DND-41 (cell line): ENCODE data around the gene GH2.
"Not testable (repeated sequence)": the region's sequence is repeated elsewhere in the genome, so short reads cannot be mapped to it uniquely, and the experiment has no call there.

Experiments used
- ATAC-seq: fragments of 200-7000 bp; cut with Tn5 transposase; 3 replicates; pipeline ENCODE4 v1.9.1; 2021; ENCODE audit warnings: low read depth; ENCODE audit not compliant: insufficient read depth
- DNase-seq: peaks from one replicate; pipeline ENCODE4 v3.0.0-alpha.2; 2020
- H2AFZ ChIP-seq: 2 replicates; pipeline ENCODE4 v1.6.0; 2012; ENCODE audit warnings: low read depth, low read length
- H3K27ac ChIP-seq: 2 replicates; pipeline ENCODE4 v1.5.1; 2012; ENCODE audit warnings: low read length, inconsistent platforms
- H3K27me3 ChIP-seq: fragments of 200-600 bp; sonication (generic); 2 replicates; pipeline ENCODE4 v1.6.0; 2012; ENCODE audit warnings: low read length, mild to moderate bottlenecking, inconsistent platforms; ENCODE audit not compliant: insufficient read depth, poor library complexity
- H3K36me3 ChIP-seq: 2 replicates; pipeline ENCODE4 v1.5.1; 2012; ENCODE audit warnings: low read length, inconsistent platforms; ENCODE audit not compliant: insufficient read depth
- H3K4me1 ChIP-seq: 2 replicates; pipeline ENCODE4 v1.5.1; 2012; ENCODE audit warnings: mild to moderate bottlenecking, low read length; ENCODE audit not compliant: insufficient read depth
- H3K4me2 ChIP-seq: 2 replicates; pipeline ENCODE4 v1.6.0; 2012; ENCODE audit warnings: mild to moderate bottlenecking, moderate library complexity, low read length, inconsistent platforms; ENCODE audit not compliant: insufficient read depth
- H3K4me3 ChIP-seq, 2 experiments: fragments of 200-600 bp in 1 of 2; shearing (Covaris generic) in 1 of 2; 2 replicates each; pipeline ENCODE4 v1.5.1; 2012 to 2016; ENCODE audit warnings: inconsistent platforms in 2 of 2, low read length in 2 of 2, mild to moderate bottlenecking in 2 of 2, low read depth in 1 of 2, moderate library complexity in 1 of 2
- H3K79me2 ChIP-seq: 2 replicates; pipeline ENCODE4 v1.6.0; 2012; ENCODE audit warnings: low read length, inconsistent platforms; ENCODE audit not compliant: insufficient read depth
- H3K9ac ChIP-seq: 2 replicates; pipeline ENCODE4 v1.6.0; 2012; ENCODE audit warnings: low read depth, mild to moderate bottlenecking, inconsistent platforms, low read length, moderate library complexity
- H3K9me3 ChIP-seq: 2 replicates; pipeline ENCODE4 v1.5.1; 2012; ENCODE audit warnings: low read length, moderate library complexity, mild to moderate bottlenecking, inconsistent platforms; ENCODE audit not compliant: insufficient read depth, severe bottlenecking
- H4K20me1 ChIP-seq: 2 replicates; pipeline ENCODE4 v1.6.0; 2012; ENCODE audit warnings: low read length; ENCODE audit not compliant: insufficient read depth
- CTCF ChIP-seq: IDR thresholded peaks from 2 replicates; pipeline ENCODE4 v1.5.1; 2012; ENCODE audit warnings: borderline replicate concordance, low read length, moderate library complexity, mild to moderate bottlenecking; ENCODE audit not compliant: poor library complexity, severe bottlenecking; ENCODE audit errors: extremely low read depth

Gene GH2

GRCh38 chr17:63903787-63904201 is 22.1 kb upstream of the GH2 start:
- H4K20me1 ChIP-seq, H3K27ac ChIP-seq, H3K4me2 ChIP-seq, H3K9ac ChIP-seq, H3K79me2 ChIP-seq, H3K36me3 ChIP-seq, H3K27me3 ChIP-seq, H2AFZ ChIP-seq, H3K4me1 ChIP-seq, H3K4me3 ChIP-seq, H3K9me3 ChIP-seq: not testable (repeated sequence)
- TF ChIP-seq CTCF, result peak; percentile 45
- DNase-seq (peak; percentile 38), ATAC-seq (peak; percentile 80)

GRCh38 chr17:63901971-63902370 is 20.2 kb upstream of the GH2 start:
- not testable (repeated sequence) for H3K4me3 ChIP-seq, H4K20me1 ChIP-seq, H3K36me3 ChIP-seq, H3K4me2 ChIP-seq, ATAC-seq, H2AFZ ChIP-seq, H3K9me3 ChIP-seq, H3K4me1 ChIP-seq, H3K9ac ChIP-seq, H3K27me3 ChIP-seq, DNase-seq, H3K79me2 ChIP-seq, H3K27ac ChIP-seq

GRCh38 chr17:63898899-63899798 is 17.4 kb upstream of the GH2 start:
- H3K4me2 ChIP-seq, ATAC-seq: not testable (repeated sequence)

GRCh38 chr17:63896524-63897354 is 15.0 kb upstream of the GH2 start, which contains the start of gene CSH1:
Gene CSH1 (minus strand): TSS chr17:63896574. CDS start chr17:63896511, 63 bp downstream.
- H3K79me2 ChIP-seq, H4K20me1 ChIP-seq, H3K9me3 ChIP-seq, DNase-seq, H3K4me2 ChIP-seq, H3K9ac ChIP-seq, H3K4me1 ChIP-seq, H3K36me3 ChIP-seq, H3K27ac ChIP-seq, H3K27me3 ChIP-seq, H2AFZ ChIP-seq, ATAC-seq, H3K4me3 ChIP-seq: not testable (repeated sequence)

More at GRCh38 chr17:63898899-63899798, 17.4 kb upstream of the GH2 start:
- H3K4me1 ChIP-seq, H3K9me3 ChIP-seq, H3K27me3 ChIP-seq, H3K27ac ChIP-seq, H2AFZ ChIP-seq, H3K4me3 ChIP-seq, H3K9ac ChIP-seq, H3K36me3 ChIP-seq, H3K79me2 ChIP-seq, DNase-seq, H4K20me1 ChIP-seq: not testable (repeated sequence)

- H3K4me1 ChIP-seq, H3K4me3 ChIP-seq, H3K9ac ChIP-seq, H3K27ac ChIP-seq, H3K9me3 ChIP-seq, H2AFZ ChIP-seq, H3K36me3 ChIP-seq, H4K20me1 ChIP-seq, ATAC-seq, H3K79me2 ChIP-seq, DNase-seq, H3K4me2 ChIP-seq, H3K27me3 ChIP-seq: not testable (repeated sequence)
Measured at GRCh38 chr17:63894821-63895220, 13.1 kb upstream of the GH2 start.

- H3K79me2 ChIP-seq, H3K36me3 ChIP-seq, H3K4me1 ChIP-seq, H3K27ac ChIP-seq, H3K9me3 ChIP-seq, H3K4me3 ChIP-seq, DNase-seq, H3K4me2 ChIP-seq, H2AFZ ChIP-seq, H3K27me3 ChIP-seq, H3K9ac ChIP-seq, ATAC-seq, H4K20me1 ChIP-seq: not testable (repeated sequence)
Measured at GRCh38 chr17:63894021-63894420, 12.3 kb upstream of the GH2 start.

GRCh38 chr17:63892316-63893037 is 10.7 kb upstream of the GH2 start:
- not testable (repeated sequence) for H3K9me3 ChIP-seq, H3K9ac ChIP-seq, H4K20me1 ChIP-seq, DNase-seq, H3K4me3 ChIP-seq, H3K27me3 ChIP-seq, H3K27ac ChIP-seq, H3K36me3 ChIP-seq, H2AFZ ChIP-seq, ATAC-seq, H3K4me2 ChIP-seq, H3K4me1 ChIP-seq, H3K79me2 ChIP-seq
